ENCODE measurements around the gene RASAL2. TPM values are rescaled to one million over a fixed set of nuclear protein-coding genes. Genes with fewer than 3 reads are reported as not detected.

The RASAL2 gene
- total and polyA plus RNA-seq, 2 experiments from 2014 or later: 16.0 to 42.2 TPM

- Mint-ChIP-seq H3K27ac (no peak overlapping the region), H3K36me3 (ENCODE audit: low read depth) (peaks cover 22% of the 10 kb centered on the region; the same call in 2 of the 3 replicates), H3K27me3 (ENCODE audit: insufficient read depth, low read depth, poor library complexity) (peaks cover 2% of the 10 kb centered on the region), H3K4me3 (no peak overlapping the region), H3K9me3 (no peaks in the 10 kb centered on the region), H3K4me1 (peaks cover 21% of the 10 kb centered on the region)
- Histone ChIP-seq H3K27me3 (ENCODE audit: insufficient read depth) (no peaks in the 10 kb centered on the region), H3K4me1 (ENCODE audit: insufficient read depth) (peaks cover 21% of the 10 kb centered on the region), H3K4me3 (no peak overlapping the region), H3F3A (replicated peaks; ENCODE audit: low read depth) (no peaks in the 10 kb centered on the region), H3K79me2 (replicated peaks; ENCODE audit: insufficient read depth) (no peaks in the 10 kb centered on the region), H3K9me2 (ENCODE audit: insufficient read depth) (no peaks in the 10 kb centered on the region), H2AFZ (no peak overlapping the region), H4K20me1 (replicated peaks; ENCODE audit: insufficient read depth) (no peaks in the 10 kb centered on the region), H3K36me3 (ENCODE audit: insufficient read depth) (peaks cover 17% of the 10 kb centered on the region; the same call in 1 of the 2 replicates), H3K4me2 (no peak overlapping the region), H3K27ac (ENCODE audit: low read depth) (peak overlapping the region; percentile 43)
- TF ChIP-seq CREB1 (CRISPR knock-in tag; IDR thresholded peaks at IDR 0.05; ENCODE audit: low read depth): no peak
- TF ChIP-seq CTCF (conservative IDR thresholded peaks at IDR 0.05; ENCODE audit: low read depth in 2 of 2): no peak
- TF ChIP-seq EZH2phosphoT487 (IDR thresholded peaks at IDR 0.05; ENCODE audit: unreplicated experiment): no peak
- no peak for TF ChIP-seq ZNF114 (CRISPR knock-in tag; IDR thresholded peaks at IDR 0.05)
- no peak for TF ChIP-seq ETS1 (IDR thresholded peaks at IDR 0.05)
- TF ChIP-seq ZNF331 (CRISPR knock-in tag; IDR thresholded peaks at IDR 0.05; ENCODE audit: low read depth): no peak
- no peak for TF ChIP-seq STAT1 (IDR thresholded peaks at IDR 0.05; ENCODE audit: unreplicated experiment)
- TF ChIP-seq JUNB (IDR thresholded peaks at IDR 0.05; ENCODE audit: unreplicated experiment): no peak
- no peak for TF ChIP-seq POLR2AphosphoS5 (IDR thresholded peaks at IDR 0.05; ENCODE audit: low read depth)
- TF ChIP-seq NANOG (IDR thresholded peaks at IDR 0.05; ENCODE audit: borderline replicate concordance): no peak
- no peak for TF ChIP-seq ZNF462 (CRISPR knock-in tag; IDR thresholded peaks at IDR 0.05)
- TF ChIP-seq REST (IDR thresholded peaks at IDR 0.05; ENCODE audit: unreplicated experiment): no peak
- TF ChIP-seq EZH2 (IDR thresholded peaks at IDR 0.05; ENCODE audit: low read depth, unreplicated experiment): no peak
- DNase-seq (ENCODE audit: low spot score) (no peak), ATAC-seq (no peak)
Observed at GRCh38 chr1:178477373-178477772, 383.5 kb downstream of the RASAL2 start.

All from GM23338 (cell line).